HepG2 (cell line): ENCODE data around the gene IL27RA. TPM values are rescaled to one million over a fixed set of nuclear protein-coding genes. Genes with fewer than 3 reads are reported as not detected.

Experiments
- ARID5B ChIP-seq: IDR thresholded peaks from 2 replicates; pipeline ENCODE4 v1.4.0; 2020; ENCODE audit warnings: mild to moderate bottlenecking, missing genetic modification reagents
- BRCA1 ChIP-seq: sonication (generic); formaldehyde crosslinking; IDR thresholded peaks from 2 replicates; pipeline ENCODE4 v1.4.0; 2020; ENCODE audit warnings: missing genetic modification reagents
- MEIS2 ChIP-seq: sonication (generic); formaldehyde crosslinking; IDR thresholded peaks from 2 replicates; pipeline ENCODE4 v1.9.0; 2021; ENCODE audit warnings: mild to moderate bottlenecking, missing genetic modification reagents
- NONO ChIP-seq, 2 experiments: fragments of 450-650 bp in 1 of 2; sonication (generic) in 1 of 2; formaldehyde crosslinking in 1 of 2; IDR thresholded peaks in 1 of 2; conservative IDR thresholded peaks in 1 of 2; 2 replicates each; pipeline versions ENCODE4 v1.6.1 to v1.8.0; 2017 to 2022; ENCODE audit warnings: mild to moderate bottlenecking in 1 of 2, missing genetic modification reagents in 1 of 2, moderate library complexity in 1 of 2
- POGZ ChIP-seq: sonication (generic); formaldehyde crosslinking; IDR thresholded peaks from 2 replicates; pipeline ENCODE4 v1.4.0; 2020; ENCODE audit warnings: mild to moderate bottlenecking, missing genetic modification reagents
- POLR2G ChIP-seq: fragments of 200-400 bp; formaldehyde crosslinking; IDR thresholded peaks from 2 replicates; pipeline ENCODE4 v1.6.1; 2018; ENCODE audit warnings: mild to moderate bottlenecking, low read depth, low read length, moderate library complexity
- REST ChIP-seq, 2 experiments: IDR thresholded peaks; 2 replicates each; pipeline ENCODE4 v1.6.1; 2011 to 2012; ENCODE audit warnings: low read length in 2 of 2, borderline replicate concordance in 1 of 2, low read depth in 1 of 2, mild to moderate bottlenecking in 1 of 2, moderate library complexity in 1 of 2
- SALL1 ChIP-seq: sonication (generic); formaldehyde crosslinking; IDR thresholded peaks from 2 replicates; pipeline ENCODE4 v1.8.0; 2022; ENCODE audit warnings: mild to moderate bottlenecking, missing genetic modification reagents
- WIZ ChIP-seq: sonication (generic); formaldehyde crosslinking; IDR thresholded peaks from 2 replicates; pipeline ENCODE4 v1.5.1; 2020; ENCODE audit warnings: mild to moderate bottlenecking, missing genetic modification reagents
- XRCC5 ChIP-seq: fragments of 200-400 bp; formaldehyde crosslinking; optimal IDR thresholded peaks from 2 replicates; pipeline ENCODE3; 2017; ENCODE audit warnings: mild to moderate bottlenecking, low read length
- ZFX ChIP-seq: sonication (generic); formaldehyde crosslinking; IDR thresholded peaks from 2 replicates; pipeline ENCODE4 v1.4.0; 2020; ENCODE audit warnings: mild to moderate bottlenecking, low read depth, missing genetic modification reagents, moderate library complexity
- ZNF343 ChIP-seq: sonication (generic); formaldehyde crosslinking; IDR thresholded peaks from 2 replicates; pipeline ENCODE4 v1.4.0; 2020; ENCODE audit warnings: mild to moderate bottlenecking, missing genetic modification reagents
- ZNF564 ChIP-seq: sonication (generic); formaldehyde crosslinking; IDR thresholded peaks from 2 replicates; pipeline ENCODE4 v1.8.1; 2023; ENCODE audit warnings: mild to moderate bottlenecking, missing genetic modification reagents
- polyA plus RNA-seq, 8 experiments: library from polyadenylated mRNA; depleted of rRNA in 3 of 8; stranded (reverse) in 7 of 8; unstranded in 1 of 8; fragments of >200 nt; fragmentation: Illumina TruSeq in 4 of 8; extraction: Trizol in 4 of 8; gene quantifications; 2 replicates each; pipeline versions ENCODE4 v1.2.1 to v1.2.3, GENCODE V29; 2011 to 2016; ENCODE audit warnings: low read depth in 4 of 8, missing spikeins in 1 of 8, mixed read lengths in 1 of 8; ENCODE audit not compliant: insufficient read depth in 1 of 8
- total RNA-seq, 5 experiments: library from RNA; depleted of rRNA; stranded (reverse); fragments of >200 nt; fragmentation: Illumina TruSeq; extraction: Trizol; gene quantifications; 2 replicates each; pipeline ENCODE4 v1.2.3, GENCODE V29; 2016; ENCODE audit warnings: low read depth in 1 of 5
- TF ChIP-seq, protein P1 (sequence below): sonication (generic); formaldehyde crosslinking; IDR thresholded peaks from 2 replicates; pipeline ENCODE4 v1.5.1; 2020; ENCODE audit warnings: missing genetic modification reagents, mild to moderate bottlenecking, borderline replicate concordance
- TF ChIP-seq, protein P2 (sequence below): IDR thresholded peaks from 2 replicates; pipeline ENCODE4 v1.6.1; 2016; ENCODE audit warnings: low read depth
- TF ChIP-seq, protein P3 (sequence below): IDR thresholded peaks from 2 replicates; pipeline ENCODE4 v1.6.1; 2018; ENCODE audit warnings: missing genetic modification reagents, mild to moderate bottlenecking, missing compliant biosample characterization

IL27RA gene
- total and polyA plus RNA-seq, 2 of the 13 experiments (the other 11 are each of a cell fraction or from before 2014, with no cell fraction given), result 3.5 to 8.1 TPM

GRCh38 chr19:14023404-14024235, 7.9 kb upstream of the IL27RA start (continued):
- no peak for TF ChIP-seq ZNF564
- TF ChIP-seq MEIS2 (CRISPR knock-in tag), result peak; percentile 18; the same call in 1 of the 2 replicates
- TF ChIP-seq NONO (IDR thresholded peaks at IDR 0.05), result no peak
- 0 out of 2 replicates have a peak, but pooled peaks have one; percentile 23 for TF ChIP-seq NONO (CRISPR knock-in tag; conservative IDR thresholded peaks at IDR 0.05)
- TF ChIP-seq XRCC5, result peak; percentile 84
- TF ChIP-seq, protein P1, sequence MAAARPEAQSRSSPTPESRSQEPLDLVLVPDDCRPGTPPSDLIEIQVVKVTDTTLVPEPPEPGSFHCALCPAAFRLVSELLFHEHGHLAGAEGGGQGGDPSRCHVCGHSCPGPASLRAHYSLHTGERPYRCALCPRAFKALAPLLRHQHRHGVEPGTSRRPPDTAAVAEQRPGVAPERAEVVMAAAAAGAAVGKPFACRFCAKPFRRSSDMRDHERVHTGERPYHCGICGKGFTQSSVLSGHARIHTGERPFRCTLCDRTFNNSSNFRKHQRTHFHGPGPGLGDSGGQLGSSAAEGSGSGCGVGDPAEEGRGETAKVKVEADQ (CRISPR knock-in tag), result 0 out of 2 replicates have a peak, but pooled peaks have one; percentile 69
- no peak for TF ChIP-seq WIZ (CRISPR knock-in tag)
- TF ChIP-seq, protein P2, sequence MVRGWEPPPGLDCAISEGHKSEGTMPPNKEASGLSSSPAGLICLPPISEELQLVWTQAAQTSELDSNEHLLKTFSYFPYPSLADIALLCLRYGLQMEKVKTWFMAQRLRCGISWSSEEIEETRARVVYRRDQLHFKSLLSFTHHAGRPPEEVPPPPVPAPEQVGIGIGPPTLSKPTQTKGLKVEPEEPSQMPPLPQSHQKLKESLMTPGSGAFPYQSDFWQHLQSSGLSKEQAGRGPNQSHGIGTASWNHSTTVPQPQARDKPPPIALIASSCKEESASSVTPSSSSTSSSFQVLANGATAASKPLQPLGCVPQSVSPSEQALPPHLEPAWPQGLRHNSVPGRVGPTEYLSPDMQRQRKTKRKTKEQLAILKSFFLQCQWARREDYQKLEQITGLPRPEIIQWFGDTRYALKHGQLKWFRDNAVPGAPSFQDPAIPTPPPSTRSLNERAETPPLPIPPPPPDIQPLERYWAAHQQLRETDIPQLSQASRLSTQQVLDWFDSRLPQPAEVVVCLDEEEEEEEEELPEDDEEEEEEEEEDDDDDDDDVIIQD, result 0 out of 2 replicates have a peak, but pooled peaks have one; percentile 47
- TF ChIP-seq ZNF343 (CRISPR knock-in tag), result peak; percentile 99
- TF ChIP-seq ARID5B (CRISPR knock-in tag), result peak; percentile 58
- TF ChIP-seq, protein P3, sequence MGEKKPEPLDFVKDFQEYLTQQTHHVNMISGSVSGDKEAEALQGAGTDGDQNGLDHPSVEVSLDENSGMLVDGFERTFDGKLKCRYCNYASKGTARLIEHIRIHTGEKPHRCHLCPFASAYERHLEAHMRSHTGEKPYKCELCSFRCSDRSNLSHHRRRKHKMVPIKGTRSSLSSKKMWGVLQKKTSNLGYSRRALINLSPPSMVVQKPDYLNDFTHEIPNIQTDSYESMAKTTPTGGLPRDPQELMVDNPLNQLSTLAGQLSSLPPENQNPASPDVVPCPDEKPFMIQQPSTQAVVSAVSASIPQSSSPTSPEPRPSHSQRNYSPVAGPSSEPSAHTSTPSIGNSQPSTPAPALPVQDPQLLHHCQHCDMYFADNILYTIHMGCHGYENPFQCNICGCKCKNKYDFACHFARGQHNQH, result 0 out of 2 replicates have a peak, but pooled peaks have one; percentile 53
- no peak for TF ChIP-seq POGZ (CRISPR knock-in tag)
- TF ChIP-seq POLR2G, result 0 out of 2 replicates have a peak, but pooled peaks have one; percentile 52
- peak; percentile 77 for TF ChIP-seq SALL1 (CRISPR knock-in tag)
- TF ChIP-seq BRCA1 (CRISPR knock-in tag), result no peak
- TF ChIP-seq ZFX (CRISPR knock-in tag), result peak; percentile 56
- TF ChIP-seq REST (IDR thresholded peaks at IDR 0.05; ENCODE audit: borderline replicate concordance in 1 of 2, low read depth in 1 of 2, low read length in 2 of 2), result peak in 1 of 2 experiments; percentile 17; a peak in 1 of 4 replicates
